Mesenchymal stem cell (in vitro differentiated cells and primary cell): ENCODE measurements around the gene UBE2J1.
A peak's percentile ranks its signal among the peaks of the same experiment; 100 is the strongest.

Experiments used
- DNase-seq: peaks from one replicate; pipeline ENCODE4 v3.0.0-alpha.2; 2013
- H2AFZ ChIP-seq: one replicate; pipeline ENCODE4 v1.6.1; 2013; ENCODE audit warnings: low read depth, mild to moderate bottlenecking, control low read depth, inconsistent platforms, low read length, moderate library complexity
- H2AK5ac ChIP-seq: 2 replicates; pipeline ENCODE4 v1.6.1; 2013; ENCODE audit warnings: low read length, moderate library complexity, mild to moderate bottlenecking, inconsistent platforms; ENCODE audit not compliant: severe bottlenecking
- H2BK120ac ChIP-seq: one replicate; pipeline ENCODE4 v1.6.1; 2013; ENCODE audit warnings: low read depth, mild to moderate bottlenecking, inconsistent platforms, low read length, moderate library complexity
- H2BK12ac ChIP-seq, 2 experiments: one replicate each; pipeline ENCODE4 v1.6.1; 2013; ENCODE audit warnings: inconsistent platforms in 2 of 2, low read length in 2 of 2, mild to moderate bottlenecking in 2 of 2, moderate library complexity in 2 of 2, control low read depth in 1 of 2
- H2BK15ac ChIP-seq: one replicate; pipeline ENCODE4 v1.6.1; 2013; ENCODE audit warnings: mild to moderate bottlenecking, low read depth, inconsistent platforms; ENCODE audit not compliant: poor library complexity, severe bottlenecking
- H2BK5ac ChIP-seq: 2 replicates; pipeline ENCODE4 v1.6.1; 2013; ENCODE audit warnings: low read depth, mild to moderate bottlenecking, low read length, control low read depth, inconsistent platforms; ENCODE audit not compliant: poor library complexity, severe bottlenecking
- H3K14ac ChIP-seq, 2 experiments: one replicate each; pipeline ENCODE4 v1.6.1; 2013; ENCODE audit warnings: inconsistent platforms in 2 of 2, low read length in 2 of 2, control low read depth in 1 of 2, mild to moderate bottlenecking in 1 of 2, moderate library complexity in 1 of 2
- H3K18ac ChIP-seq, 2 experiments: one replicate each; pipeline ENCODE4 v1.6.1; 2013; ENCODE audit warnings: inconsistent platforms in 2 of 2, low read length in 2 of 2, control low read depth in 1 of 2, low read depth in 1 of 2, mild to moderate bottlenecking in 1 of 2
- H3K23ac ChIP-seq, 2 experiments: one replicate each; pipeline ENCODE4 v1.6.1; 2013; ENCODE audit warnings: inconsistent platforms in 2 of 2, low read length in 2 of 2, mild to moderate bottlenecking in 2 of 2, moderate library complexity in 2 of 2, control low read depth in 1 of 2
- H3K27ac ChIP-seq: 2 replicates; pipeline ENCODE4 v1.5.1; 2013; ENCODE audit warnings: mild to moderate bottlenecking, moderate library complexity, low read length, control low read depth, inconsistent platforms; ENCODE audit not compliant: poor library complexity, severe bottlenecking
- H3K27me3 ChIP-seq, 2 experiments: 2 replicates each; pipeline versions ENCODE4 v1.6.1 to v1.7.0; 2013; ENCODE audit warnings: low read length in 2 of 2, mild to moderate bottlenecking in 2 of 2, moderate library complexity in 2 of 2, control low read depth in 1 of 2, inconsistent platforms in 1 of 2; ENCODE audit not compliant: control insufficient read depth in 1 of 2, insufficient read depth in 1 of 2
- H3K36me3 ChIP-seq, 2 experiments: 2 replicates each; pipeline versions ENCODE4 v1.6.1 to v1.7.0; 2013; ENCODE audit warnings: low read length in 2 of 2, control low read depth in 1 of 2, inconsistent platforms in 1 of 2, low read depth in 1 of 2, mild to moderate bottlenecking in 1 of 2; ENCODE audit not compliant: insufficient read depth in 2 of 2, control insufficient read depth in 1 of 2
- H3K4ac ChIP-seq, 2 experiments: one replicate each; pipeline ENCODE4 v1.6.1; 2013; ENCODE audit warnings: inconsistent platforms in 2 of 2, low read length in 2 of 2, mild to moderate bottlenecking in 2 of 2, moderate library complexity in 2 of 2, control low read depth in 1 of 2, low read depth in 1 of 2
- H3K4me1 ChIP-seq: 2 replicates; pipeline ENCODE4 v1.6.1; 2013; ENCODE audit warnings: low read depth, low read length, control low read depth; ENCODE audit not compliant: control insufficient read depth, insufficient read depth
- H3K4me2 ChIP-seq: 2 replicates; pipeline ENCODE4 v1.6.1; 2013; ENCODE audit warnings: low read length, mild to moderate bottlenecking, inconsistent platforms; ENCODE audit not compliant: poor library complexity, severe bottlenecking
- H3K4me3 ChIP-seq, 2 experiments: 2 replicates each; pipeline versions ENCODE4 v1.5.1 to v1.7.0; 2013; ENCODE audit warnings: low read length in 2 of 2, mild to moderate bottlenecking in 2 of 2, control low read depth in 1 of 2, low read depth in 1 of 2; ENCODE audit not compliant: insufficient read depth in 1 of 2
- H3K79me1 ChIP-seq: replicated peaks from 2 replicates; pipeline ENCODE4 v1.6.1; 2013; ENCODE audit warnings: mild to moderate bottlenecking, control low read depth, low read length, inconsistent platforms; ENCODE audit not compliant: poor library complexity, severe bottlenecking
- H3K9ac ChIP-seq: 2 replicates; pipeline ENCODE4 v1.7.0; 2013; ENCODE audit warnings: mild to moderate bottlenecking, low read length, moderate library complexity
- H3K9me3 ChIP-seq: 2 replicates; pipeline ENCODE4 v1.7.0; 2013; ENCODE audit warnings: mild to moderate bottlenecking, low read length; ENCODE audit not compliant: control insufficient read depth
- H4K8ac ChIP-seq: one replicate; pipeline ENCODE4 v1.6.1; 2013; ENCODE audit warnings: inconsistent platforms, mild to moderate bottlenecking, low read length, moderate library complexity
- H4K91ac ChIP-seq: one replicate; pipeline ENCODE4 v1.6.1; 2013; ENCODE audit warnings: mild to moderate bottlenecking, low read length, inconsistent platforms
- WGBS: methylation state at CpG from one replicate; pipeline ENCODE4 v1.1.7; 2013; ENCODE audit warnings: mixed read lengths; 5-methylcytosine and 5-hydroxymethylcytosine counted together

Gene UBE2J1

GRCh38 chr6:89364586-89364985 is 12.1 kb upstream of the UBE2J1 start:
- Histone ChIP-seq H3K27ac (no peak overlapping the region), H2AK5ac (no peak overlapping the region), H3K9ac (no peak overlapping the region), H3K27me3 (no peaks in the 10 kb centered on the region), H3K36me3 (no peaks in the 10 kb centered on the region), H2BK12ac (no peak overlapping the region), H3K23ac (no peak overlapping the region), H4K8ac (no peak overlapping the region), H2BK5ac (no peak overlapping the region), H2BK120ac (no peak overlapping the region), H3K18ac (no peak overlapping the region), H3K4me1 (no peaks in the 10 kb centered on the region), H3K79me1 (no peaks in the 10 kb centered on the region), H3K4me2 (no peak overlapping the region), H3K9me3 (no peaks in the 10 kb centered on the region), H4K91ac (no peak overlapping the region), H3K4ac (no peak overlapping the region), H2BK15ac (no peak overlapping the region), H2AFZ (no peak overlapping the region), H3K4me3 (no peak overlapping the region), H3K14ac (no peak overlapping the region)
- no peak for DNase-seq

- Histone ChIP-seq H4K91ac (no peak overlapping the region), H3K4me2 (no peak overlapping the region), H2AFZ (no peak overlapping the region), H3K79me1 (no peaks in the 10 kb centered on the region), H3K9ac (peak overlapping the region; percentile 9), H3K9me3 (no peaks in the 10 kb centered on the region), H3K27me3 (no peaks in the 10 kb centered on the region), H2BK5ac (no peak overlapping the region), H3K14ac (no peak overlapping the region), H3K36me3 (no peaks in the 10 kb centered on the region), H2BK120ac (no peak overlapping the region), H3K4me1 (no peaks in the 10 kb centered on the region), H4K8ac (no peak overlapping the region), H3K27ac (no peak overlapping the region), H2BK15ac (no peak overlapping the region), H3K4me3 (no peak overlapping the region), H2AK5ac (no peak overlapping the region), H3K4ac (no peak overlapping the region), H2BK12ac (no peak overlapping the region), H3K18ac (no peak overlapping the region), H3K23ac (no peak overlapping the region)
- DNase-seq = no peak
- 100% methylated on average over 1 of the region's 2 CpGs for WGBS
Observed at GRCh38 chr6:89361171-89361570, 8.6 kb upstream of the UBE2J1 start.

GRCh38 chr6:89360415-89360999 is 8.0 kb upstream of the UBE2J1 start:
- Histone ChIP-seq H3K4me2 (no peak overlapping the region), H2AK5ac (no peak overlapping the region), H4K8ac (no peak overlapping the region), H3K9ac (peak overlapping the region; percentile 9), H3K36me3 (no peaks in the 10 kb centered on the region), H4K91ac (no peak overlapping the region), H3K18ac (no peak overlapping the region), H3K79me1 (no peaks in the 10 kb centered on the region), H3K14ac (no peak overlapping the region), H2BK120ac (no peak overlapping the region), H2BK15ac (no peak overlapping the region), H3K4me1 (no peaks in the 10 kb centered on the region), H3K4ac (no peak overlapping the region), H3K4me3 (no peak overlapping the region), H2BK5ac (no peak overlapping the region), H3K27ac (no peak overlapping the region), H2BK12ac (no peak overlapping the region), H3K27me3 (no peaks in the 10 kb centered on the region), H2AFZ (no peak overlapping the region), H3K9me3 (no peaks in the 10 kb centered on the region), H3K23ac (no peak overlapping the region)
- peak; percentile 71 for DNase-seq
- 95% methylated on average over 2 of the region's 2 CpGs for WGBS

- H3K9ac ChIP-seq = no peak overlapping the region
- no peak overlapping the region for H3K4me2 ChIP-seq
- no peak for DNase-seq
- H3K36me3 ChIP-seq = no peaks in the 10 kb centered on the region
- WGBS = 26% methylated on average over 1 of the region's 1 CpG
- no peak overlapping the region for H4K91ac ChIP-seq
- H2BK120ac ChIP-seq = no peak overlapping the region
- no peak overlapping the region for H2BK5ac ChIP-seq
- no peak overlapping the region for H3K27ac ChIP-seq
- H2BK12ac ChIP-seq = no peak overlapping the region
- H3K4me3 ChIP-seq = no peak overlapping the region
- H3K4me1 ChIP-seq = no peaks in the 10 kb centered on the region
- no peaks in the 10 kb centered on the region for H3K27me3 ChIP-seq
- H2BK15ac ChIP-seq = no peak overlapping the region
- H3K14ac ChIP-seq = no peak overlapping the region
- no peak overlapping the region for H2AK5ac ChIP-seq
- H3K18ac ChIP-seq = no peak overlapping the region
- H2AFZ ChIP-seq = no peak overlapping the region
- no peak overlapping the region for H3K4ac ChIP-seq
- H3K23ac ChIP-seq = no peak overlapping the region
- no peak overlapping the region for H4K8ac ChIP-seq
- H3K9me3 ChIP-seq = no peaks in the 10 kb centered on the region
- H3K79me1 ChIP-seq = no peaks in the 10 kb centered on the region
Observed at GRCh38 chr6:89359561-89359960, 7.0 kb upstream of the UBE2J1 start.
